ENCODE data around the gene PYCR2.
A peak's percentile ranks its signal among the peaks of the same experiment; 100 is the strongest.

Gene PYCR2

DNA sequence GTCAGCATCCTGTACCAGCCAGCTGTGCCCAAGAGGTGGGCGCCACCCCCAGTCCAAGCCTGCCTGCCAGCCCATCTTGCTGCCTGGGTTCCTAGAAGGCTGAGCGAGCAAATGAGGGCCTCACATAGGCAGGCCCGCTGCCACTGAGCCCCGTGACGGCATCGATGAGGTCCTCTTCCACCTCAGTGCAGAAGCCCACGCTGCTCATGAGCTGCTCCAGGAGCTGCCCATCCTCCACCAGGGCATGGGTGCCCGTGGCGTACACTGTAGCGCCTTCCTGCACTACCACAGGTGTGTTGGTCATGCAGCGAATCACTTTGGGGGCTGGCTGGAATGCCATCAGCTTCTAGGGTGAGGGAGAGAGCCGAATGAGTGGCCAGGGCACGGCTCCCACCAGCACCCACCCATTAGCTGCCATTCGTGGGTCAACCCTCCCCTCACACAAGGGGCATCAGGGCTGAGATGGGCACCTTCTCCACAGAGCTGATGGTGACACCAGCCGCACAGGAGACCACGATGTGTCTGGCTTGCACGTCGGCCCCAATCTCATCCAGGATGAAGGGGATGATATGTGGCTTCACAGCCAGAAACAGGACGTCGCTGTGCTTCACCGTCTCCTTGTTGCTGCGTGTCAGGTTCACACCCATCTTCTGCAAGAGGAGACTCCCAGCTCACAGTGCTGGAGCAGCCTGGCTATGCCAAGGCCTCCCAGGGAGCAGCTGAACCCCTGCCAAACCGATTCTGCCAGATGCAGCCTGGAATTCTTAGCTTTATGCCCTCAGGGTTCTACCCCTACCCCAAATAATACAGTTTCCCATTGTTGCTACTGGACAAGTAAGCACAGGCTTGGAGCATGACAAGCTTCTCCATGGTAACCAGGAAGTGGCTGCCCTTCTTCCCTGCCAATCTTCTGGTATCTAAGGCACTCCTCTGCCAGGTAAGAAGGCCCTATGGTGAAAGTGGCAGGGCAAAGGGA lies 2.0 kb downstream of the PYCR2 start:
- H3K23ac ChIP-seq (ENCODE audit: low read depth, low read length, poor library complexity), result peak overlapping the region; percentile 57
- H3K4me1 ChIP-seq (ENCODE audit: control insufficient read depth in 2 of 2, insufficient read depth in 1 of 2, low read depth in 1 of 2, low read length in 2 of 2), result peaks cover 3% of the 10 kb centered on the region in 2 donors
- peaks cover 15% of the 10 kb centered on the region for H3K79me1 ChIP-seq (ENCODE audit: low read depth, low read length)
- no CpG with 5 or more reads among the region's 23 CpGs for WGBS, 2 donors (ENCODE audit: extremely low coverage in 2 of 2, insufficient read length in 2 of 2, insufficient replicate concordance in 1 of 2)
- H2AFZ ChIP-seq (ENCODE audit: low read length), result no peak overlapping the region
- H3K36me3 ChIP-seq (replicated peaks in 1 of 2; ENCODE audit: control insufficient read depth in 2 of 2, insufficient read depth in 2 of 2, low read length in 2 of 2), result peaks cover 29 to 56% of the 10 kb centered on the region in 2 donors
- H3K9ac ChIP-seq (ENCODE audit: low read depth, low read length, poor library complexity), result peak overlapping the region; percentile 60
- no peak overlapping the region for H3K4me2 ChIP-seq (ENCODE audit: insufficient read depth, low read length, poor library complexity, severe bottlenecking)
- no peak overlapping the region for H4K91ac ChIP-seq (ENCODE audit: low read depth, low read length, poor library complexity)
- H2BK12ac ChIP-seq (ENCODE audit: low read length), result no peak overlapping the region
- no peaks in the 10 kb centered on the region for H3K9me3 ChIP-seq (replicated peaks in 1 of 2; ENCODE audit: control insufficient read depth in 2 of 2, insufficient read depth in 1 of 2, low read depth in 1 of 2, low read length in 2 of 2)
- H3K4ac ChIP-seq (ENCODE audit: low read length), result no peak overlapping the region
- no peak for DNase-seq (ENCODE audit: low spot score)
- H3K18ac ChIP-seq (ENCODE audit: low read length), result no peak overlapping the region
- no peak overlapping the region for H3K14ac ChIP-seq (ENCODE audit: low read length)
- no peak overlapping the region for H2BK5ac ChIP-seq (ENCODE audit: low read length)
- no peak overlapping the region for H2BK15ac ChIP-seq (ENCODE audit: low read length)
- H2BK120ac ChIP-seq (ENCODE audit: low read depth, low read length), result peak overlapping the region; percentile 1
- H3K27me3 ChIP-seq (ENCODE audit: control insufficient read depth in 3 of 3, insufficient read depth in 3 of 3, low read depth in 1 of 3, low read length in 3 of 3), result no peaks in the 10 kb centered on the region
- H3K27ac ChIP-seq (replicated peaks; ENCODE audit: low read length), result no peak overlapping the region
- no peak overlapping the region for H2AK5ac ChIP-seq (ENCODE audit: low read depth, low read length)
- peak overlapping the region in 1 of 2 donors; percentile 97 for H3K4me3 ChIP-seq (ENCODE audit: low read length in 2 of 2)
- no peak overlapping the region for H4K8ac ChIP-seq (ENCODE audit: low read depth, low read length)

DNA sequence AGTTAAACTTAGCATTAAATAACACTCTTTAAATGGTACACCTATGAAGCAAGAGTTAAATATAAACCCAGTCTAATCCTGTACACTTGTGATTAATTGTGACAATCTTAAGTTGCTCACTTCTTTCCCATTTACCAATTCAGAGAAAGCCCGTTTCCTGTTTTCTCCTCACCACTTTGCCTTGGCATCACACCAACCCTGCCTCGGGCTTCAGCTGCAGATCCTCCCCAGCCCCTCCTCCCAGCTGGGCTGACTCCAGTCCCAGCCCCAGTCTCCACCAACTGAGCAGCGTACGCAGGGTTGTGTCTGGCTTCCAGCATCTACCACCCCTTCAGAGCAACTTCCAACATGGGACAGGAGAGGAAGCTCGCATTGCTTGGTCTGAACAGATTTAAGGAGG lies 4.1 kb downstream of the PYCR2 start:
- H2BK12ac ChIP-seq (ENCODE audit: low read length), result no peak overlapping the region
- no peak overlapping the region for H2BK15ac ChIP-seq (ENCODE audit: low read length)
- no peak overlapping the region for H3K4me3 ChIP-seq (ENCODE audit: low read length in 2 of 2)
- no peak overlapping the region for H3K27ac ChIP-seq (replicated peaks; ENCODE audit: low read length)
- no peak overlapping the region for H2BK120ac ChIP-seq (ENCODE audit: low read depth, low read length)
- no peaks in the 10 kb centered on the region for H3K27me3 ChIP-seq (ENCODE audit: control insufficient read depth in 3 of 3, insufficient read depth in 3 of 3, low read depth in 1 of 3, low read length in 3 of 3)
- H3K4me1 ChIP-seq (ENCODE audit: control insufficient read depth in 2 of 2, insufficient read depth in 1 of 2, low read depth in 1 of 2, low read length in 2 of 2), result peaks cover 3 to 14% of the 10 kb centered on the region in 2 donors
- no peaks in the 10 kb centered on the region for H3K9me3 ChIP-seq (replicated peaks in 1 of 2; ENCODE audit: control insufficient read depth in 2 of 2, insufficient read depth in 1 of 2, low read depth in 1 of 2, low read length in 2 of 2)
- peaks cover 15% of the 10 kb centered on the region for H3K79me1 ChIP-seq (ENCODE audit: low read depth, low read length)
- no peak overlapping the region for H3K4me2 ChIP-seq (ENCODE audit: insufficient read depth, low read length, poor library complexity, severe bottlenecking)
- no peak overlapping the region for H3K9ac ChIP-seq (ENCODE audit: low read depth, low read length, poor library complexity)
- H2AFZ ChIP-seq (ENCODE audit: low read length), result no peak overlapping the region
- no CpG with 5 or more reads among the region's 5 CpGs for WGBS, 2 donors (ENCODE audit: extremely low coverage in 2 of 2, insufficient read length in 2 of 2, insufficient replicate concordance in 1 of 2)
- H4K8ac ChIP-seq (ENCODE audit: low read depth, low read length), result no peak overlapping the region
- no peak for DNase-seq (ENCODE audit: low spot score)
- H2BK5ac ChIP-seq (ENCODE audit: low read length), result no peak overlapping the region
- peaks cover 29 to 62% of the 10 kb centered on the region in 2 donors for H3K36me3 ChIP-seq (replicated peaks in 1 of 2; ENCODE audit: control insufficient read depth in 2 of 2, insufficient read depth in 2 of 2, low read length in 2 of 2)
- no peak overlapping the region for H3K18ac ChIP-seq (ENCODE audit: low read length)
- H3K4ac ChIP-seq (ENCODE audit: low read length), result no peak overlapping the region
- no peak overlapping the region for H2AK5ac ChIP-seq (ENCODE audit: low read depth, low read length)
- H4K91ac ChIP-seq (ENCODE audit: low read depth, low read length, poor library complexity), result no peak overlapping the region
- no peak overlapping the region for H3K23ac ChIP-seq (ENCODE audit: low read depth, low read length, poor library complexity)
- no peak overlapping the region for H3K14ac ChIP-seq (ENCODE audit: low read length)

DNA sequence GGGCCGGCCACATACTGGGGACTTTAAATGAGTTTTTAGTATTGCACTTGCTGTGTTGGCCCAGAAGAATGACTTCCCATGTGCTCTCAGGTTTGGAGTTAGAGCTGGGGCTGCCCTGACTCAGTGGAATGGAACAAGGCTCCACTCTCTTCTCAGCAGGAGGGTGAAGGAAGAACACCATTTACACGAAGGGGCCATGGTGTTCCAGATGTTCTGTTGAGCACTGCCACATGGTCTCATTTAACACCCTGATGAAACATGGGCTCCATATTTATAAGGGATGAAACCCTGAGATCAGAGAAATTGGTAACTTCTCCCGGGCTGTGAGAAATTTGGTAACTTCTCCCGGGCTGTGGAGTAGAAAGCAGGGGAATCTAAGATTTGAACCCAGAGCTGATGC lies 5.8 kb downstream of the PYCR2 start:
- H2BK5ac ChIP-seq (ENCODE audit: low read length), result no peak overlapping the region
- no peak overlapping the region for H2AFZ ChIP-seq (ENCODE audit: low read length)
- no CpG with 5 or more reads among the region's 4 CpGs for WGBS, 2 donors (ENCODE audit: extremely low coverage in 2 of 2, insufficient read length in 2 of 2, insufficient replicate concordance in 1 of 2)
- no peak overlapping the region for H3K23ac ChIP-seq (ENCODE audit: low read depth, low read length, poor library complexity)
- H3K9me3 ChIP-seq (replicated peaks in 1 of 2; ENCODE audit: control insufficient read depth in 2 of 2, insufficient read depth in 1 of 2, low read depth in 1 of 2, low read length in 2 of 2), result no peaks in the 10 kb centered on the region
- H3K18ac ChIP-seq (ENCODE audit: low read length), result no peak overlapping the region
- peaks cover 11% of the 10 kb centered on the region for H3K79me1 ChIP-seq (ENCODE audit: low read depth, low read length)
- no peak overlapping the region for H3K27ac ChIP-seq (replicated peaks; ENCODE audit: low read length)
- peaks cover 31 to 67% of the 10 kb centered on the region in 2 donors for H3K36me3 ChIP-seq (replicated peaks in 1 of 2; ENCODE audit: control insufficient read depth in 2 of 2, insufficient read depth in 2 of 2, low read length in 2 of 2)
- no peak overlapping the region for H2BK12ac ChIP-seq (ENCODE audit: low read length)
- no peak overlapping the region for H3K4me2 ChIP-seq (ENCODE audit: insufficient read depth, low read length, poor library complexity, severe bottlenecking)
- no peak overlapping the region for H3K4me3 ChIP-seq (ENCODE audit: low read length in 2 of 2)
- DNase-seq (ENCODE audit: low spot score), result no peak
- no peak overlapping the region for H2BK120ac ChIP-seq (ENCODE audit: low read depth, low read length)
- no peak overlapping the region for H3K14ac ChIP-seq (ENCODE audit: low read length)
- no peak overlapping the region for H2BK15ac ChIP-seq (ENCODE audit: low read length)
- H3K4me1 ChIP-seq (ENCODE audit: control insufficient read depth in 2 of 2, insufficient read depth in 1 of 2, low read depth in 1 of 2, low read length in 2 of 2), result peaks cover 2 to 18% of the 10 kb centered on the region in 2 donors
- H4K8ac ChIP-seq (ENCODE audit: low read depth, low read length), result no peak overlapping the region
- H3K9ac ChIP-seq (ENCODE audit: low read depth, low read length, poor library complexity), result no peak overlapping the region
- H3K4ac ChIP-seq (ENCODE audit: low read length), result no peak overlapping the region
- H4K91ac ChIP-seq (ENCODE audit: low read depth, low read length, poor library complexity), result no peak overlapping the region
- no peak overlapping the region for H2AK5ac ChIP-seq (ENCODE audit: low read depth, low read length)
- no peaks in the 10 kb centered on the region for H3K27me3 ChIP-seq (ENCODE audit: control insufficient read depth in 3 of 3, insufficient read depth in 3 of 3, low read depth in 1 of 3, low read length in 3 of 3)

DNA sequence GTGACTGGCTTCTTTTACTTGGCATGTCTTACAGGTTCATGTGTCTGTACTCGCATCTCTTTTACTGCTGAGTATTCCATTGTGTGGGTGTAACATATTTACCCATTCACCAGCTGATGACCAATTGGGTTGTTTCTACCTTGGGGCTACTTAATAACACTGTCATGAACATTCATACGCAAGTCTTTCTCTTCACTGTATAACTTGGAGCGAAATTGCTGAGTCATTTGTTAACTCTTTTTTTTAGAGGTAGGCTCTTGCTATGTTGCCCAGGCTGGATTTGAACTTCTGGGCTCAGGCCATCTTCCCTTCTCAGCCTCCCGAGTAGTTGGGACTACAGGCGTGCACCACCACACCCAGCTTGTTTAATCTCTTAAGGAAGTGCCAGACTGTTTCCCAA lies 6.5 kb downstream of the PYCR2 start:
- DNase-seq (ENCODE audit: low spot score), result no peak
- no peak overlapping the region for H4K91ac ChIP-seq (ENCODE audit: low read depth, low read length, poor library complexity)
- H3K4me1 ChIP-seq (ENCODE audit: control insufficient read depth in 2 of 2, insufficient read depth in 1 of 2, low read depth in 1 of 2, low read length in 2 of 2), result peaks cover 0 to 16% of the 10 kb centered on the region in 2 donors
- peaks cover 10% of the 10 kb centered on the region for H3K79me1 ChIP-seq (ENCODE audit: low read depth, low read length)
- H3K4me2 ChIP-seq (ENCODE audit: insufficient read depth, low read length, poor library complexity, severe bottlenecking), result no peak overlapping the region
- H2BK15ac ChIP-seq (ENCODE audit: low read length), result no peak overlapping the region
- no peak overlapping the region for H3K4ac ChIP-seq (ENCODE audit: low read length)
- no peak overlapping the region for H2BK5ac ChIP-seq (ENCODE audit: low read length)
- no peak overlapping the region for H3K9ac ChIP-seq (ENCODE audit: low read depth, low read length, poor library complexity)
- H2BK12ac ChIP-seq (ENCODE audit: low read length), result no peak overlapping the region
- H3K23ac ChIP-seq (ENCODE audit: low read depth, low read length, poor library complexity), result no peak overlapping the region
- no peak overlapping the region for H3K4me3 ChIP-seq (ENCODE audit: low read length in 2 of 2)
- H3K18ac ChIP-seq (ENCODE audit: low read length), result no peak overlapping the region
- H3K9me3 ChIP-seq (replicated peaks in 1 of 2; ENCODE audit: control insufficient read depth in 2 of 2, insufficient read depth in 1 of 2, low read depth in 1 of 2, low read length in 2 of 2), result no peaks in the 10 kb centered on the region
- H4K8ac ChIP-seq (ENCODE audit: low read depth, low read length), result no peak overlapping the region
- no peak overlapping the region for H2AFZ ChIP-seq (ENCODE audit: low read length)
- no peak overlapping the region for H2AK5ac ChIP-seq (ENCODE audit: low read depth, low read length)
- no CpG with 5 or more reads among the region's 5 CpGs for WGBS, 2 donors (ENCODE audit: extremely low coverage in 2 of 2, insufficient read length in 2 of 2, insufficient replicate concordance in 1 of 2)
- H3K27me3 ChIP-seq (ENCODE audit: control insufficient read depth in 3 of 3, insufficient read depth in 3 of 3, low read depth in 1 of 3, low read length in 3 of 3), result no peaks in the 10 kb centered on the region
- H3K27ac ChIP-seq (replicated peaks; ENCODE audit: low read length), result no peak overlapping the region
- H2BK120ac ChIP-seq (ENCODE audit: low read depth, low read length), result no peak overlapping the region
- H3K36me3 ChIP-seq (replicated peaks in 1 of 2; ENCODE audit: control insufficient read depth in 2 of 2, insufficient read depth in 2 of 2, low read length in 2 of 2), result peaks cover 29 to 63% of the 10 kb centered on the region in 2 donors
- no peak overlapping the region for H3K14ac ChIP-seq (ENCODE audit: low read length)
